Right hindlimb (tissue), 1 donor: ENCODE measurements around the gene FOXP1.
"Not testable (repeated sequence)": the region's sequence is repeated elsewhere in the genome, so short reads cannot be mapped to it uniquely, and the experiment has no call there.

Experiments
- DNase-seq: peaks from one replicate; pipeline ENCODE4 v3.0.0-alpha.2; 2018

The FOXP1 gene

GRCh38 chr3:71360180-71360579 lies 223.3 kb downstream of the FOXP1 start:
- no peak for DNase-seq

- DNase-seq, result no peak
Observed at GRCh38 chr3:71358243-71358642, 225.3 kb downstream of the FOXP1 start.

- no peak for DNase-seq
Observed at GRCh38 chr3:71356265-71356664, 227.3 kb downstream of the FOXP1 start.

GRCh38 chr3:71355862-71356261 lies 227.7 kb downstream of the FOXP1 start:
- no peak for DNase-seq

- no peak for DNase-seq
Observed at GRCh38 chr3:71355037-71355436, 228.5 kb downstream of the FOXP1 start.

- no peak for DNase-seq
Observed at GRCh38 chr3:71351403-71352149, 232.0 kb downstream of the FOXP1 start.

- DNase-seq, result no peak
Observed at GRCh38 chr3:71350998-71351397, 232.5 kb downstream of the FOXP1 start.

- no peak for DNase-seq
Observed at GRCh38 chr3:71348831-71349230, 234.7 kb downstream of the FOXP1 start.

- no peak for DNase-seq
Observed at GRCh38 chr3:71348001-71348632, 235.4 kb downstream of the FOXP1 start.

- DNase-seq, result peak; percentile 43
Observed at GRCh38 chr3:71346061-71346460, 237.5 kb downstream of the FOXP1 start.

- peak; percentile 33 for DNase-seq
Observed at GRCh38 chr3:71345429-71346040, 238.0 kb downstream of the FOXP1 start.

GRCh38 chr3:71341721-71342120 lies 241.8 kb downstream of the FOXP1 start:
- DNase-seq, result no peak

GRCh38 chr3:71339049-71339448 lies 244.5 kb downstream of the FOXP1 start:
- no peak for DNase-seq

GRCh38 chr3:71332813-71333212 lies 250.7 kb downstream of the FOXP1 start:
- no peak for DNase-seq

- no peak for DNase-seq
Observed at GRCh38 chr3:71330909-71331308, 252.6 kb downstream of the FOXP1 start.

GRCh38 chr3:71330505-71330904 lies 253.0 kb downstream of the FOXP1 start:
- DNase-seq, result no peak

GRCh38 chr3:71329817-71330216 lies 253.7 kb downstream of the FOXP1 start:
- DNase-seq, result no peak

- no peak for DNase-seq
Observed at GRCh38 chr3:71328926-71329325, 254.6 kb downstream of the FOXP1 start.

GRCh38 chr3:71327936-71328335 lies 255.6 kb downstream of the FOXP1 start:
- no peak for DNase-seq

GRCh38 chr3:71325715-71326114 lies 257.8 kb downstream of the FOXP1 start:
- no peak for DNase-seq

GRCh38 chr3:71324224-71324623 lies 259.3 kb downstream of the FOXP1 start:
- DNase-seq, result not testable (repeated sequence)

GRCh38 chr3:71323558-71323957 lies 260.0 kb downstream of the FOXP1 start:
- no peak for DNase-seq

- DNase-seq, result no peak
Observed at GRCh38 chr3:71322154-71322553, 261.4 kb downstream of the FOXP1 start.

GRCh38 chr3:71319771-71320170 lies 263.8 kb downstream of the FOXP1 start:
- no peak for DNase-seq
